ENCODE measurements around the gene RNF11. TPM values are rescaled to one million over a fixed set of nuclear protein-coding genes. Genes with fewer than 3 reads are reported as not detected.

RNF11 gene
- total and polyA plus RNA-seq, 2 of the 8 experiments (the other 6 are each of a cell fraction or from before 2014, with no cell fraction given), result 49.6 to 54.2 TPM

- TF ChIP-seq POLR2A (IDR thresholded peaks at IDR 0.05; ENCODE audit: control extremely low read depth in 1 of 2, low read depth in 2 of 2, low read length in 2 of 2), result no peak
- no peak for TF ChIP-seq CHD1 (IDR thresholded peaks at IDR 0.05; ENCODE audit: low read depth, low read length)
- no peak for TF ChIP-seq CBX5 (IDR thresholded peaks at IDR 0.05; ENCODE audit: low read depth, low read length)
- no peak for TF ChIP-seq MAFK (IDR thresholded peaks at IDR 0.05; ENCODE audit: low read depth, low read length)
- no peak for TF ChIP-seq CHD2 (IDR thresholded peaks at IDR 0.05; ENCODE audit: low read length)
Observed at GRCh38 chr1:51230501-51231078, 5.5 kb upstream of the RNF11 start (continued).
